ENCODE measurements around the gene H2BK1. TPM values are rescaled to one million over a fixed set of nuclear protein-coding genes. Genes with fewer than 3 reads are reported as not detected.

Gene H2BK1
- total and polyA plus RNA-seq, 7 experiments from 2014 or later = 1.8 to 6.4 (median 1.9) TPM; not detected in 2

DNA sequence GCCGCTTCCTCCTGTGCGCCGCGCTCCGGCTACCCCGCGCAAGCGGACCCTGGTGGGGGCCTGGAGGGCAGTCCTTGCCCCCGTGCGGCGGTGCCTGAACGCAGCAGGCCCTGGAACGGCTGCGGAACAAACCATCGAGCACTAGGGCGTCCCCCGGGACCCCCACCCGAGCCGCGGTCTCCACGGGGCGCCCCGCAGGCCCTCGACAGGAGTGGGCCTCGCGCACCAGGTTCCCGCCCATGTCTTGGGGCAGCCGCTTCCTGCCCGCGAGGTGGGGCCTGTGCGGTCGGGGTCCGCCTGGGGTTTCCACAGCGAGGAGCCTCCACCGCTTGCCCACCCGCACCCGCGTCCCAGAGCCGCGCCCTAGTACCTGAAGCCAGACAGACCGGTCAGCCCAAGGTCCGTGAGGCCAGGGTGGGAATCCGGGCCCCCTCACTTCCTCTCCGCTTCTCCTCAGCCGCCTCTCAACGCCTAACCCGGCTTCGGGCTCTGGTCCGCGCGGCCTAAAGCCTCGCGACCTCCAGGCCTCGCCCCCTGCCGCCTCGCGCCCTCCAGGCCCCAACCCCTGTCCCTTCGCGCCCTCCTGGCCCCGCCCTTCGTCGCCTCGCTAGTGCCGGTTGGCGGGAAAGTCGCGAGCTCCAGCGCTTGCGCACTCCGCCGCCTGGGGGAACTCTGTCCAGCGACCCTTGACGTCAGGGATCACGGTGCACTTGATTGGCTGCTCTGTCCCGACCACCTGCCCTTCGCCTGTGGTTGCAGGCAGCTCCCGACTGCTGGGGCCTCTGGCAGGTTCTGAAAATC is 35.8 kb downstream of the H2BK1 start:
- H3K4me3 Mint-ChIP-seq = peak overlapping the region in 1 of 10 donors; percentile 40
- H3K4me1 Mint-ChIP-seq = peaks cover 0 to 15% (median 6%) of the 10 kb centered on the region in 7 donors
- H3K27ac Mint-ChIP-seq = no peak overlapping the region
- Histone ChIP-seq H3K27ac (ENCODE audit: low read depth, low read length) (no peak overlapping the region), H3K36me3 (ENCODE audit: control insufficient read depth in 2 of 3, insufficient read depth in 3 of 3, low read length in 3 of 3) (no peaks in the 10 kb centered on the region), H3K4me3 (ENCODE audit: low read length) (no peak overlapping the region), H3K4me1 (ENCODE audit: control insufficient read depth in 2 of 2, insufficient read depth in 2 of 2, low read length in 2 of 2) (no peaks in the 10 kb centered on the region), H3K27me3 (ENCODE audit: control insufficient read depth in 2 of 2, insufficient read depth in 2 of 2, low read length in 2 of 2) (no peaks in the 10 kb centered on the region), H3K9me3 (ENCODE audit: control insufficient read depth in 2 of 3, low read length in 3 of 3) (no peaks in the 10 kb centered on the region)
- ATAC-seq (no peak), DNase-seq (peak in 1 of 9 donors; percentile 25)
- no peaks in the 10 kb centered on the region for H3K9me3 Mint-ChIP-seq
- ChIA-PET POLR2A (no interaction called here), CTCF (no interaction called here)
- no peaks in the 10 kb centered on the region for H3K36me3 Mint-ChIP-seq
- peaks cover 33 to 57% (median 42%) of the 10 kb centered on the region in 5 donors for H3K27me3 Mint-ChIP-seq
- intact Hi-C loops (cut with micrococcal nuclease) = loop anchor here (5.0 kb wide), 2 partner anchors 212 to 277 kb away; no protein-coding TSS in a partner anchor

DNA sequence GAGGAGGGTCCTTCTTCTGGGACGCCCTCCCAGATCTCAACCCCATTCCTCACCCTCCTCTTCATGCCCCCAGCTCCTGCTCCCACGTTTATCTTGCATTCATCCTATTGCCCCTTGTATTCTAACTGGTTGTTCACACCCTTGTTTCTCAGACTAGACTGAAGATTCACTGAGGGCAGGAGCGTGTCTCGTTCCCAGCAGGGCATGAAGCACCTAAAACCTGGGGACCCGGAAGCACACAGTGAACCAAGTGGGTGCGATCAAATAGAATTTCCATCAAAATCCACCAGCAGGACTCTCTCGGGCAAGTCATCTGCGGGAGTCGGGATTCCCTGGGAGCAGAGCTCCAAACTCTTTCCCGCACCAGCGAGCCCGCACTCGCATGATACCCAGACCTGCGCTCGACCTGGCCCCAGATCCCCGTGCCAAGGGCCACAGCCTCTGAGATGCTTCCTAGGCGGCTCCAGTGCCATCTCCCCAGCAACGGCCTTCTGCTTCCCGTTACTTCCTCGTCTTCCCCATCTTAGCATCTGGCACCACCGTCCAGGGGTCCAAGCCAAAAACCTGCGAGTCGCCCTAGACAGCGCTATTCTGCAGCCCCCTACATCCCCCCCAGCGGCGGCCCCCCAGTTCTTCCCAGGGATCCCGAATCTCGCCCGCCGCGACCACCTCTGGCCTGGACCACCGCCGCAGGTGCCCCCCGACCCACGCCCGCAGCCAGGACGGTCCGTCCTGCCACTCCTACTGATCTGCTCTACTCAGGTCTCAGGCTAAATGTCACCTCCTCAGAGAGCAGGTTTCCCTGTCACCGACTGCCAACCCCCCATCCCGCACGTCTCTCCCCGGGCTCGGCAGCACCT is 36.7 kb downstream of the H2BK1 start:
- CTCF ChIA-PET = no interaction called here

DNA sequence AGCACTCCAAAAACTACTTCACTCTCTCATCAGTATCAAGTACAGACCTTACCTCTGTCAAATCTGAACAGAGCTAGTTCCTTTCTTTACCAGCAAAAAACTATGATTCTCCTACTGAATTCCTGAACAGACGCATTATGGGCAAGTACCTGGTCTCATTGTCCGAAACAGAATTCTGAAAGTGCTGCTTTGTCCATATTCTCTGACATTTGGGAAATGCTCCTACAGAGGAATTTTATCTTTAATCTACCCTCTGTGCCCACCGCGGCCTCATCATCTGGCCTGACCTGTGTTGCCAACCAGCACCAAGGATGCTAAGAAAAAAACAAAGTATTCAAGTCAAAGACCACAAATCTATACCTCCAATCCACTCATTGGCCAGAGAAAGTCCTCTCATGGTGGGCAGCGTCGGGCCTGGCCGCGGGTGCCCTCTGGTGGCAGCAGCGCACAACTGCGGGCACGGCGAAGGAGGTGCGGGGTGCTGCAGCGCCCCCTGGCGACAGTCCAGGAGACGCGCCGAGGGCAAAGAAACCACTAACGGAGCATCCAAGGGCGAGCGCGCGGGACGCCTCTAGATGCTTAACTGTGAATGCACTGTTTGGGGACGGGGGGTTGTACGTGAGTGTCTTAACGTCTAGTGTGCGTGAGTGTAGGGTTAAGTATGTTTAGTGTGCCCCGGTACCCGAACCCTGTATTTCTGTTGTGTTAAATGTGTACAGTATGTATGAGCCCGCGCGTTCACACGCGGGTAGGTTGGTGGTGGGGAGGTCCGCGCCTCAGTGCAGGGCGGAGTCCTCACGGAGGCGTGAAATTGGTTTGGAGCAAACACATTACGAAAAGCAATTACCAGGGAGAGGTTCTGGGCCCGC is 37.8 kb downstream of the H2BK1 start:
- POLR2A ChIA-PET = no interaction called here
- Histone ChIP-seq H3K4me3 (ENCODE audit: low read length) (no peak overlapping the region), H3K36me3 (ENCODE audit: control insufficient read depth in 2 of 3, insufficient read depth in 3 of 3, low read length in 3 of 3) (no peaks in the 10 kb centered on the region), H3K27ac (ENCODE audit: low read depth, low read length) (no peak overlapping the region), H3K4me1 (ENCODE audit: control insufficient read depth in 2 of 2, insufficient read depth in 2 of 2, low read length in 2 of 2) (peaks cover 0 to 3% of the 10 kb centered on the region in 2 donors), H3K9me3 (ENCODE audit: control insufficient read depth in 2 of 3, low read length in 3 of 3) (no peaks in the 10 kb centered on the region), H3K27me3 (ENCODE audit: control insufficient read depth in 2 of 2, insufficient read depth in 2 of 2, low read length in 2 of 2) (peaks cover 0 to 7% of the 10 kb centered on the region in 2 donors)
- Mint-ChIP-seq H3K27me3 (peaks cover 42 to 62% (median 54%) of the 10 kb centered on the region in 5 donors), H3K27ac (peak overlapping the region in 1 of 9 donors; percentile 41), H3K9me3 (no peaks in the 10 kb centered on the region), H3K4me1 (peaks cover 5 to 16% (median 12%) of the 10 kb centered on the region in 7 donors), H3K4me3 (no peak overlapping the region), H3K36me3 (no peaks in the 10 kb centered on the region)
- CTCF ChIA-PET = interaction anchor here (0.6 to 1.0 kb wide), 7 partner anchors 9 to 1242 kb away, joined by 3 to 6 read pairs (median 3); no protein-coding TSS in a partner anchor
- ATAC-seq = peak; percentile 97
- peak; percentile 59 to 88 (median 78) for DNase-seq
- intact Hi-C loops (cut with micrococcal nuclease) = loop anchor here (1.0 to 5.0 kb wide), 8 partner anchors 48 to 394 kb away; partner anchors contain the start of gene ABCF2 (in 1 of the 2)

More for the DNA sequence above, 36.7 kb downstream of the H2BK1 start:
- POLR2A ChIA-PET = no interaction called here
- intact Hi-C loops (cut with micrococcal nuclease) = loop anchor here (2.0 to 5.0 kb wide), 4 partner anchors 71 to 395 kb away; no protein-coding TSS in a partner anchor
- Histone ChIP-seq H3K9me3 (ENCODE audit: control insufficient read depth in 2 of 3, low read length in 3 of 3) (no peaks in the 10 kb centered on the region), H3K27ac (ENCODE audit: low read depth, low read length) (no peak overlapping the region), H3K27me3 (ENCODE audit: control insufficient read depth in 2 of 2, insufficient read depth in 2 of 2, low read length in 2 of 2) (peaks cover 0 to 4% of the 10 kb centered on the region in 2 donors), H3K4me1 (ENCODE audit: control insufficient read depth in 2 of 2, insufficient read depth in 2 of 2, low read length in 2 of 2) (no peaks in the 10 kb centered on the region), H3K36me3 (ENCODE audit: control insufficient read depth in 2 of 3, insufficient read depth in 3 of 3, low read length in 3 of 3) (no peaks in the 10 kb centered on the region), H3K4me3 (ENCODE audit: low read length) (no peak overlapping the region)
- H3K4me3 Mint-ChIP-seq = no peak overlapping the region
- peaks cover 0 to 13% (median 8%) of the 10 kb centered on the region in 7 donors for H3K4me1 Mint-ChIP-seq
- no peaks in the 10 kb centered on the region for H3K9me3 Mint-ChIP-seq
- no peak for DNase-seq
- no peak for ATAC-seq
- no peak overlapping the region for H3K27ac Mint-ChIP-seq
- H3K27me3 Mint-ChIP-seq = peaks cover 36 to 60% (median 48%) of the 10 kb centered on the region in 5 donors
- H3K36me3 Mint-ChIP-seq = no peaks in the 10 kb centered on the region

DNA sequence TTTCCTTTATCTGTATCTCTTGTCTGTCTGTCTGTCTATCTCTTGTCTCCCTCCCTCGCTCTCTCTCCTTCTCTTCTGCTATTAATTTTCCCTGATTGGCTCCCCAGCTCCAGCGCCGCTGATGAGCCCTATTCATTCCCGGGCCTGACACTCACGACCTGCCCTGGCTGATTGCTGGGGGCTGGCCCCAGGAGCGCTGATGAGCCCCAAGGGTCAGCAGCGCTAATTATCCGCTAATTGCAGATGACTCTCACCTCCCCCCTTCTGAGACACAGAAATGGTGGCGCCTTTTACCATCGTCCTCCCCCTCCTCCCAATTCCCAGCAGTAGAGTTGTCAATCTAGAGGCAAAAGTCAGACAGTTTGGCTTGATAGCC is 41.5 kb downstream of the H2BK1 start:
- Histone ChIP-seq H3K27ac (ENCODE audit: low read depth, low read length) (no peak overlapping the region), H3K4me1 (ENCODE audit: control insufficient read depth in 2 of 2, insufficient read depth in 2 of 2, low read length in 2 of 2) (peaks cover 0 to 3% of the 10 kb centered on the region in 2 donors), H3K4me3 (ENCODE audit: low read length) (no peak overlapping the region), H3K27me3 (ENCODE audit: control insufficient read depth in 2 of 2, insufficient read depth in 2 of 2, low read length in 2 of 2) (peaks cover 9 to 14% of the 10 kb centered on the region in 2 donors), H3K36me3 (ENCODE audit: control insufficient read depth in 2 of 3, insufficient read depth in 3 of 3, low read length in 3 of 3) (no peaks in the 10 kb centered on the region), H3K9me3 (ENCODE audit: control insufficient read depth in 2 of 3, low read length in 3 of 3) (no peaks in the 10 kb centered on the region)
- ChIA-PET CTCF (interaction anchor here (1.1 to 1.3 kb wide), 2 partner anchors 11 to 38 kb away, joined by 3 to 5 read pairs; no protein-coding TSS in a partner anchor), POLR2A (interaction anchor here (0.6 kb wide), 1 partner anchor 198 kb away, joined by 3 read pairs; no protein-coding TSS in a partner anchor)
- H3K36me3 Mint-ChIP-seq = no peaks in the 10 kb centered on the region
- intact Hi-C loops (cut with micrococcal nuclease) = loop anchor here (1.0 to 5.0 kb wide), 3 partner anchors 76 to 135 kb away; no protein-coding TSS in a partner anchor
- no peak overlapping the region for H3K27ac Mint-ChIP-seq
- ATAC-seq (no peak), DNase-seq (no peak)
- H3K4me3 Mint-ChIP-seq = peak overlapping the region; percentile 63 to 92 (median 79)
- no peaks in the 10 kb centered on the region for H3K9me3 Mint-ChIP-seq
- peaks cover 10 to 21% (median 16%) of the 10 kb centered on the region in 7 donors for H3K4me1 Mint-ChIP-seq
- peaks cover 43 to 54% (median 47%) of the 10 kb centered on the region in 5 donors for H3K27me3 Mint-ChIP-seq

DNA sequence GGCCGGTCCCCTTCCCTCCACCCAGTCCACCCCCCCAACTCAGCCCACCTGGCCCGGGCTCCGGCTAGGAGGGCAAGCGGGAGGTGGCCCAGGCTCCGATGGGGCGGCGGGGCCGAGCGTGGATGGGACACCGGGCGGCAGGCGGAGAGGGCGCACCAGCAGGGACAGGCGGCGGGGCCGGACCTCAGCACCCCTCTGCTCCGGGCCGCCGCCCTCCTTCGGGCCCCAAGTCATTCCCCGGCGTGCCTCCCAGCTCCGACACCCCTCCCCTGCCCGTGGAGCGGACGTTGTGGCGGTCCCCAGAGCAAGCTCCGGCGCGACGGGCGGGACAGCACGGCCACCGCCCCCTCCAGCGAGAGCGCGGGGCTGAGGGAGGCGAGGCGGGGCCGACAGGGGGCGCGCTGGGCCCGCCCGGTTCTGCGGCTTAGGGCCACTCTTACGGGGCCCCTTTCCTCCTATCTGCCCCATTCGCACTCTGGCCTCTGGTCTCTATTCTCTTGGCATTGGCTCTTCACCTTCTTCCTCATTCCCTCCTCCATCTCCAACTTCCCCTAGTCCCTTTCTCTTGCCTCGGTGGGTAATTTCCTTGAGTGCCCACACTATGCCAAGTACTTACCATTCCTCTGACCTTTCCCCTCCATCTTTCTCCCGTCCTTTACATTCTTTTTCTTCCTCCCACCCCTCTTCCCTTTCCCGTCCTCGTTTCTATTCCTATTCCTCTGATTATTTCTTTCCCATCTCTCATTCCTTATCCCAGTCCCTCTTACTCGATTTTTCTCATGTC is 42.1 kb downstream of the H2BK1 start:
- ATAC-seq = peak; percentile 77
- H3K4me3 ChIP-seq (ENCODE audit: low read length) = peak overlapping the region; percentile 31
- Mint-ChIP-seq H3K9me3 (no peaks in the 10 kb centered on the region), H3K27ac (peak overlapping the region in 1 of 9 donors; percentile 34), H3K27me3 (peaks cover 38 to 49% (median 44%) of the 10 kb centered on the region in 5 donors), H3K4me1 (peaks cover 9 to 21% (median 16%) of the 10 kb centered on the region in 7 donors), H3K36me3 (no peaks in the 10 kb centered on the region), H3K4me3 (peak overlapping the region; percentile 63 to 92 (median 79))
- peaks cover 9 to 14% of the 10 kb centered on the region in 2 donors for H3K27me3 ChIP-seq (ENCODE audit: control insufficient read depth in 2 of 2, insufficient read depth in 2 of 2, low read length in 2 of 2)
- peak; percentile 19 to 75 (median 54) for DNase-seq
- H3K36me3 ChIP-seq (ENCODE audit: control insufficient read depth in 2 of 3, insufficient read depth in 3 of 3, low read length in 3 of 3) = no peaks in the 10 kb centered on the region
- intact Hi-C loops (cut with micrococcal nuclease) = loop anchor here (1.0 to 5.0 kb wide), 3 partner anchors 76 to 135 kb away; no protein-coding TSS in a partner anchor
- H3K9me3 ChIP-seq (ENCODE audit: control insufficient read depth in 2 of 3, low read length in 3 of 3) = no peaks in the 10 kb centered on the region
- CTCF ChIA-PET = interaction anchor here (0.6 to 1.3 kb wide), 2 partner anchors 10 to 178 kb away, joined by 3 to 5 read pairs; no protein-coding TSS in a partner anchor
- peaks cover 0 to 3% of the 10 kb centered on the region in 2 donors for H3K4me1 ChIP-seq (ENCODE audit: control insufficient read depth in 2 of 2, insufficient read depth in 2 of 2, low read length in 2 of 2)
- POLR2A ChIA-PET = no interaction called here
- H3K27ac ChIP-seq (ENCODE audit: low read depth, low read length) = no peak overlapping the region
